IMR-90 (cell line): ENCODE results near the gene XRN1. TPM values are rescaled to one million over a fixed set of nuclear protein-coding genes. Genes with fewer than 3 reads are reported as not detected.

Experiments used
- ATAC-seq: fragments of 200-7000 bp; cut with Tn5 transposase; 2 replicates; pipeline ENCODE4 v1.9.1; 2020; ENCODE audit warnings: low read depth, mild to moderate bottlenecking, moderate library complexity
- BruUV-seq: library from RNA; stranded (reverse); fragments of 400-500 nt; replicated peaks from 2 replicates; lab custom pipeline; 2021; lab: Mats Ljungman, UMichigan
- CTCF ChIA-PET: fragments of 300-600 bp; formaldehyde crosslinking; extraction: SDS; loops from one replicate; lab custom pipeline; 2021; ENCODE audit warnings: antibody characterized with exemption; lab: Yijun Ruan, JAX
- POLR2A ChIA-PET: fragments of 300-600 bp; sonication (Branson Sonifier 250); formaldehyde crosslinking; loops from one replicate; lab custom pipeline; 2022; ENCODE audit warnings: antibody characterized with exemption; ENCODE audit not compliant: unreplicated experiment; lab: Charles Lee
- DNase-seq: peaks from one replicate; pipeline ENCODE4 v3.0.0; 2013
- H2AFZ ChIP-seq: replicated peaks from 2 replicates; pipeline ENCODE3; 2013; ENCODE audit warnings: low read length, mild to moderate bottlenecking; ENCODE audit not compliant: poor library complexity
- H2AK5ac ChIP-seq: 2 replicates; pipeline ENCODE4 v1.6.1; 2013; ENCODE audit warnings: low read depth, low read length, inconsistent platforms
- H2AK9ac ChIP-seq: replicated peaks from 2 replicates; pipeline ENCODE3; 2013; ENCODE audit warnings: mild to moderate bottlenecking, low read depth, low read length, moderate library complexity; ENCODE audit not compliant: poor library complexity
- H2BK120ac ChIP-seq: 2 replicates; pipeline ENCODE4 v1.6.1; 2013; ENCODE audit warnings: low read depth, low read length, inconsistent platforms
- H2BK15ac ChIP-seq: 3 replicates; pipeline ENCODE4 v1.6.1; 2013; ENCODE audit warnings: low read depth, low read length, inconsistent platforms
- H2BK20ac ChIP-seq: 2 replicates; pipeline ENCODE4 v1.6.1; 2013; ENCODE audit warnings: low read depth, mild to moderate bottlenecking, inconsistent platforms, low read length, moderate library complexity
- H2BK5ac ChIP-seq: 2 replicates; pipeline ENCODE4 v1.6.1; 2013; ENCODE audit warnings: mild to moderate bottlenecking, low read depth, low read length, inconsistent platforms; ENCODE audit not compliant: poor library complexity, severe bottlenecking
- H3K14ac ChIP-seq: replicated peaks from 2 replicates; pipeline ENCODE4 v1.6.1; 2013; ENCODE audit warnings: low read depth, low read length, inconsistent platforms
- H3K18ac ChIP-seq: 2 replicates; pipeline ENCODE4 v1.6.1; 2013; ENCODE audit warnings: low read depth, low read length, control low read depth
- H3K23ac ChIP-seq: 2 replicates; pipeline ENCODE4 v1.6.1; 2013; ENCODE audit warnings: low read depth, low read length, inconsistent platforms
- H3K27ac ChIP-seq: 2 replicates; pipeline ENCODE4 v1.5.1; 2013; ENCODE audit warnings: mild to moderate bottlenecking, control low read depth, low read length; ENCODE audit not compliant: insufficient read depth
- H3K27me3 ChIP-seq: 2 replicates; pipeline ENCODE4 v1.6.1; 2013; ENCODE audit warnings: low read length; ENCODE audit not compliant: control insufficient read depth, insufficient read depth
- H3K36me3 ChIP-seq: 2 replicates; pipeline ENCODE4 v1.6.1; 2013; ENCODE audit warnings: low read length, mixed read lengths; ENCODE audit not compliant: control insufficient read depth, insufficient read depth
- H3K4ac ChIP-seq: 2 replicates; pipeline ENCODE4 v1.6.1; 2013; ENCODE audit warnings: low read depth, low read length, inconsistent platforms
- H3K4me1 ChIP-seq: 2 replicates; pipeline ENCODE4 v1.6.1; 2013; ENCODE audit warnings: low read length, mixed read lengths; ENCODE audit not compliant: control insufficient read depth, insufficient read depth
- H3K4me2 ChIP-seq: 2 replicates; pipeline ENCODE4 v1.6.1; 2013; ENCODE audit warnings: low read depth, mild to moderate bottlenecking, control low read depth, low read length, moderate library complexity
- H3K4me3 ChIP-seq: 2 replicates; pipeline ENCODE4 v1.5.1; 2013; ENCODE audit warnings: low read depth, mild to moderate bottlenecking, control low read depth, low read length, moderate library complexity; ENCODE audit not compliant: insufficient read depth
- H3K56ac ChIP-seq: 2 replicates; pipeline ENCODE4 v1.6.1; 2013; ENCODE audit warnings: low read length, inconsistent platforms; ENCODE audit not compliant: insufficient read depth; ENCODE audit errors: extremely low read depth
- H3K79me1 ChIP-seq, 2 experiments: 2 replicates each; pipeline ENCODE4 v1.6.1; 2013; ENCODE audit warnings: low read length in 2 of 2, inconsistent platforms in 1 of 2, low read depth in 1 of 2
- H3K9ac ChIP-seq: 2 replicates; pipeline ENCODE4 v1.6.1; 2013; ENCODE audit warnings: low read depth, low read length, control low read depth
- H3K9me1 ChIP-seq: 2 replicates; pipeline ENCODE4 v1.6.1; 2013; ENCODE audit warnings: low read length, inconsistent platforms; ENCODE audit not compliant: insufficient read depth
- H3K9me3 ChIP-seq: 2 replicates; pipeline ENCODE4 v1.6.1; 2013; ENCODE audit warnings: low read length; ENCODE audit not compliant: control insufficient read depth, insufficient read depth
- H4K20me1 ChIP-seq: 2 replicates; pipeline ENCODE4 v1.6.1; 2013; ENCODE audit warnings: low read length, inconsistent platforms; ENCODE audit not compliant: insufficient read depth
- H4K5ac ChIP-seq: 2 replicates; pipeline ENCODE4 v1.6.1; 2013; ENCODE audit warnings: mild to moderate bottlenecking, low read depth, low read length, control low read depth
- H4K8ac ChIP-seq, 2 experiments: 2 replicates each; pipeline ENCODE4 v1.6.1; 2013; ENCODE audit warnings: low read depth in 2 of 2, low read length in 2 of 2, control low read depth in 1 of 2, inconsistent platforms in 1 of 2
- H4K91ac ChIP-seq: 2 replicates; pipeline ENCODE4 v1.6.1; 2013; ENCODE audit warnings: low read depth, low read length, inconsistent platforms; ENCODE audit not compliant: insufficient read depth
- BHLHE40 ChIP-seq: fragments of 150-350 bp; IDR thresholded peaks from 2 replicates; pipeline ENCODE4 v1.6.1; 2016; ENCODE audit warnings: mild to moderate bottlenecking, low read depth, low read length
- CEBPB ChIP-seq: IDR thresholded peaks from 2 replicates; pipeline ENCODE4 v1.6.1; 2012; ENCODE audit warnings: low read depth, low read length, improper control_type of control experiment
- CHD1 ChIP-seq: IDR thresholded peaks from 2 replicates; pipeline ENCODE4 v1.6.1; 2012; ENCODE audit warnings: low read depth, low read length, improper control_type of control experiment
- CTCF ChIP-seq: conservative IDR thresholded peaks from 2 replicates; pipeline ENCODE4 v1.5.1; 2012; ENCODE audit warnings: mild to moderate bottlenecking, low read depth, low read length, improper control_type of control experiment
- ELK1 ChIP-seq: fragments of 150-350 bp; IDR thresholded peaks from 2 replicates; pipeline ENCODE4 v1.6.1; 2016; ENCODE audit warnings: low read depth, mild to moderate bottlenecking, low read length, moderate library complexity, borderline replicate concordance
- FOS ChIP-seq: fragments of 150-350 bp; IDR thresholded peaks from 2 replicates; pipeline ENCODE4 v1.6.1; 2016; ENCODE audit warnings: low read depth, low read length
- MAFK ChIP-seq: IDR thresholded peaks from 2 replicates; pipeline ENCODE4 v1.6.1; 2012; ENCODE audit warnings: low read depth, low read length, improper control_type of control experiment
- MAZ ChIP-seq: IDR thresholded peaks from 2 replicates; pipeline ENCODE4 v1.6.1; 2012; ENCODE audit warnings: low read depth, mild to moderate bottlenecking, low read length, improper control_type of control experiment, moderate library complexity, borderline replicate concordance
- MXI1 ChIP-seq: IDR thresholded peaks from 2 replicates; pipeline ENCODE4 v1.6.1; 2012; ENCODE audit warnings: low read depth, mild to moderate bottlenecking, low read length, moderate library complexity, borderline replicate concordance
- NFE2L2 ChIP-seq: fragments of 150-350 bp; IDR thresholded peaks from 2 replicates; pipeline ENCODE4 v1.6.1; 2016; ENCODE audit warnings: low read depth, mild to moderate bottlenecking, low read length
- POLR2A ChIP-seq: IDR thresholded peaks from 2 replicates; pipeline ENCODE4 v1.6.1; 2012; ENCODE audit warnings: mild to moderate bottlenecking, low read depth, low read length
- RAD21 ChIP-seq: IDR thresholded peaks from 2 replicates; pipeline ENCODE4 v1.6.1; 2012; ENCODE audit warnings: low read length, improper control_type of control experiment
- RCOR1 ChIP-seq: IDR thresholded peaks from 2 replicates; pipeline ENCODE4 v1.6.1; 2012; ENCODE audit warnings: mild to moderate bottlenecking, low read length, improper control_type of control experiment; ENCODE audit not compliant: insufficient replicate concordance
- RFX5 ChIP-seq: IDR thresholded peaks from 2 replicates; pipeline ENCODE4 v1.8.0; 2012; ENCODE audit warnings: low read depth, mild to moderate bottlenecking, low read length, moderate library complexity
- SMC3 ChIP-seq: fragments of 150-350 bp; IDR thresholded peaks from 2 replicates; pipeline ENCODE4 v1.6.1; 2016; ENCODE audit warnings: low read depth, mild to moderate bottlenecking, antibody characterized with exemption, low read length, moderate library complexity
- USF2 ChIP-seq: fragments of 150-350 bp; IDR thresholded peaks from 2 replicates; pipeline ENCODE4 v1.6.1; 2017; ENCODE audit warnings: mild to moderate bottlenecking, antibody characterized with exemption, low read length, low read depth
- WGBS, 2 experiments: methylation state at CpG; one replicate each; pipeline versions ENCODE4 v1.1.5 to v1.1.7; 2013; ENCODE audit warnings: missing lambda C conversion rate in 2 of 2; ENCODE audit not compliant: insufficient read length in 1 of 2; ENCODE audit errors: extremely low coverage in 2 of 2; 5-methylcytosine and 5-hydroxymethylcytosine counted together
- dilution Hi-C: fragments of 300-500 bp; cut with HindIII; formaldehyde crosslinking; loops from one replicate; pipeline ENCODE4 v1.14.3; 2018; ENCODE audit warnings: low sequenced_read_pairs; ENCODE audit not compliant: unreplicated experiment
- in situ Hi-C: fragments of 300-500 bp; cut with MboI; formaldehyde crosslinking; loops from 3 replicates; pipeline ENCODE4 v1.14.3; 2019; ENCODE audit warnings: low sequenced_read_pairs, inconsistent platforms, mixed read lengths
- intact Hi-C: fragments of 100-400 bp; cut with micrococcal nuclease; formaldehyde crosslinking; loops from 2 replicates; pipeline ENCODE4 v1.10.0; 2022
- polyA plus RNA-seq, 3 experiments: library from polyadenylated mRNA; depleted of rRNA; stranded (reverse); fragments of >200 nt; gene quantifications; 2 replicates each; pipeline ENCODE4 v1.2.3, GENCODE V29; 2012; ENCODE audit warnings: low replicate concordance in 1 of 3
- total RNA-seq: library from RNA; depleted of rRNA; stranded (reverse); fragments of >200 nt; gene quantifications from 2 replicates; pipeline ENCODE4 v1.2.3, GENCODE V29; 2012

Gene XRN1
- total and polyA plus RNA-seq, 2 of the 4 experiments (the other 2 are of a cell fraction), result 6.0 to 21.5 TPM

GRCh38 chr3:142259359-142259758, 188.5 kb downstream of the XRN1 start:
- ChIA-PET CTCF (no interaction called here), POLR2A (no interaction called here)
- dilution Hi-C loops, result no loop called here
- Histone ChIP-seq H2AK9ac (no peak overlapping the region), H3K9ac (no peak overlapping the region), H4K91ac (no peak overlapping the region), H3K18ac (no peak overlapping the region), H3K9me1 (no peaks in the 10 kb centered on the region), H2AFZ (no peak overlapping the region), H3K56ac (no peak overlapping the region), H2BK120ac (no peak overlapping the region), H4K20me1 (no peaks in the 10 kb centered on the region), H2BK5ac (no peak overlapping the region), H3K14ac (no peak overlapping the region), H2BK15ac (no peak overlapping the region), H4K8ac (no peak overlapping the region), H3K4me1 (no peaks in the 10 kb centered on the region), H3K4me2 (no peak overlapping the region), H3K4ac (no peak overlapping the region), H3K9me3 (no peaks in the 10 kb centered on the region; the same call in 1 of the 2 replicates), H3K36me3 (no peaks in the 10 kb centered on the region), H3K23ac (no peak overlapping the region), H2AK5ac (no peak overlapping the region), H3K27me3 (no peaks in the 10 kb centered on the region), H3K4me3 (no peak overlapping the region), H3K27ac (no peak overlapping the region), H3K79me1 (no peaks in the 10 kb centered on the region), H4K5ac (no peak overlapping the region), H2BK20ac (no peak overlapping the region)
- no TSS peak for BruUV-seq
- intact Hi-C loops, result no loop called here
- in situ Hi-C loops, result no loop called here
- no CpG with 5 or more reads among the region's 3 CpGs for WGBS, 2 experiments
- ATAC-seq (no peak), DNase-seq (no peak)
- TF ChIP-seq CHD1, result no peak
- no peak for TF ChIP-seq CTCF
- no peak for TF ChIP-seq CEBPB
- no peak for TF ChIP-seq BHLHE40
- TF ChIP-seq ELK1, result no peak
- no peak for TF ChIP-seq MAFK
- TF ChIP-seq MXI1, result no peak
- TF ChIP-seq USF2, result no peak
- TF ChIP-seq SMC3, result no peak
- no peak for TF ChIP-seq RAD21
- TF ChIP-seq RFX5, result no peak
- TF ChIP-seq RCOR1, result no peak
- no peak for TF ChIP-seq POLR2A
- TF ChIP-seq MAZ, result no peak
- TF ChIP-seq NFE2L2, result no peak
- no peak for TF ChIP-seq FOS
